HG03439 (cell line): Measurements from ENCODE around the gene ADAMTS20.

Source experiments
- ATAC-seq: cut with Tn5 transposase; IDR thresholded peaks from one replicate; pipeline ENCODE4 v1.9.1; 2021; ENCODE audit warnings: mild to moderate bottlenecking, moderate library complexity; ENCODE audit not compliant: unreplicated experiment

Gene ADAMTS20

DNA sequence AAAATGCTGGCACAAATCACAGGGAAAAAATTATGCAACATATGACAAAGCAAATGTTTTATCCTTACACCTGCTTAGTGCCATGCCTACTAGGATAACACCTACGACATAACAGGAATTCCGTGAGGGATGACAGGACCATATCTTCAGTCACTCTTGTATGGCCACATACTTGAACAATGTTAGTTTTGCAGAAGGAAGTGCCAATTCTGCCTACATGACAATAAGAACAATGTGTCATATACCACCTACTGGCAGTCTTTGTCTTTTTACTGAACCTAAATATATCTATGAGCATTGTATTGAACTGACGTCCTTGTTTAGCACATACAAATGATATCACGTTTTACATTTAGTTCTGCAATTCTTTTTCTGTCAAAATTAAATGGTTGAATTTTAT, 234.0 kb downstream of the ADAMTS20 start:
- ATAC-seq, result no peak

DNA sequence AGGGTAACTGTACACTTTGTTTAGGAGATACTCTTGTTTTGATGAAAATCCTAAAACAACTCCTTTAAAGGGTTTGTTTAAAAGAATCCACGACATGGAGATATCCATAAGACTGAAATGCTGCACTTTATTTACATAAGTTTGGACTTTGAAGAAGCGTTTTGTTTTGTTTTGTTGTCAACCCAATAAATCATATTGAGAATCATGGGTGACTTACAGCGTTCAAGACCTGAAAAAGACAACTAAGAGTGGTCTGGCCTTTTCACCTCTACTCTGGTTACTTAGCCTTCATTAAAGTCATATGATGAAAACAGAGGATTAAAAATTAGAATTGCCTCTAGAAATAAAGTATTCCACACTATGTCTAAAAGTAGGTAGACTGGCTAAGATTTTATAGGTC, 234.8 kb downstream of the ADAMTS20 start:
- ATAC-seq, result no peak

DNA sequence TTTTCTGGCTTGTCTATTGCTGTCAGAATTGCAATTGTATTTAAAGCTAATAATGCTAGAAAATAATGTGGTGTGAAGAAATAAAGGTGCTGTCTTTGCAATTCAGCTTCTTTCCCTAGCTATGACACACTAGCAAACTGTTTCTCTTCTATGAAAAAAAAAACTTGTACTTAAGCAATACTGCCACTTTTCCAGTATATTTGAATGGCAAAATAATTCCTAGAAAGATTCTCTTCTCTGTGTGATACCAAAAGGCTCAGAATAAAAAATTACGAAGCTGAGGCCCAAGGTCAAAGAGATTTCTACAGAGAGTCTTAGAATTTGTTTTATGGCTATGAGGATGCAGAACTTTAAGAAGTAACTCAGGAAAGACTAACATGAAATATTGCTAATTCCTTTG, 235.5 kb downstream of the ADAMTS20 start:
- no peak for ATAC-seq

DNA sequence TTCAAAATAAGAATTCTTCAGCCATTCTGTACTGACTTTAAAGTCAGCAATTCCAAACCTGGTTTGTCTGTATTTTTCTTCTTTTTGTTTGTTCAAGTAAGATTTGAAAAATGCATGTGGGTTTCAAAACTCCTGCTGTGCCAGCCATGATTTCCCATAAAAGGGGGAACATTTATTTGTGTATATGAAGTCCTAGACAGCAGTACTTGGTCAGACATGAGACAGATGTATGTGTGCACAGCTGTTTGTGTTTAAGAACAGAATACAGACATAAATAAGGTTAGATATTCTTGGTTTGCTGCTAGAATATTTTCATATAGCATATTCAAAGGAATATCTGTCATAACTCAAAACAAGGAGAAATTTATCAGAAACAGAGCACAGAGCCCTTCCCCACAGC, 236.0 kb downstream of the ADAMTS20 start:
- no peak for ATAC-seq

DNA sequence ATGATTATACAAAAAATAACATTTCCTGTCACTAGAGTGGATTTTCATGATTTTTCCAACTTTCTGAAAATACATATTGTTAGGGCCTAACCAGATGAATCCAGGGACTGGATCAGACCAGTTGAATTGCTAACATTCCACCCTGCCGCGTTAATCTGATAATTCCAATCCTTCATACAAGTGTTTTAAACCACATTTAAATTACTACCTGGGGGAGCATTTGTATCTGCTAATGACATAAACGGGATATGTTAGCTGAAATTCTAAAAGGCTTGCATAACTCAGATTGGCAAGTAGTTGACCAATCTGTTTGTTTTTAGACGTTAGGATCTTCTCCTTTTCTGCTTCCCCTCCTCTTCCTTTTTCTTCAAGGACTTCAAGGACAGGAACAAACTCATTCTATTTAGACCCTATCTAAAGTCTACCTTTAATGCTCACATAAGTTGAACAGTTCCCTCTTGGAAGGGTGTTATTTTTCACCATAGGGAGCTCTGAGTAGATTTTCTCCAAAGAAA, 239.0 kb downstream of the ADAMTS20 start:
- ATAC-seq, result no peak

DNA sequence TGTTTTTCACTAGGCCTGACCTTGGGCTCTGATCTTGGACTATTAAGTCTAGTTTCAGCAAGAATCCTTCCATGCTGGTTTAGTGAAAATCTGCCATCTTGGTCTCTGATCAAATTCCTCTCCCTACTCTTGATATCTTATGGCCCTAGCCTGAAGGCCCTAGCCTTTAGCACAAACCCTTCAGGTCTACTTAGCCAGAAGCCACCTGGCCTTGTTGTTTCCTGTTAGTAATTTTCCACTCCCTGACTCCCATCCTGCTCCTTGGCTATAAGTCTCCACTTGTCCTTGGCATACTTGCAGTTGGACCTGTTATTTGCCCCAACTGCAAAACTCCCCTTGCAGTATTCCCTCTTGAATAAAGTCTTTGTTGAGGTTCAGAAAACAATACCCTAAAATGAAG, 241.4 kb downstream of the ADAMTS20 start:
- no peak for ATAC-seq

DNA sequence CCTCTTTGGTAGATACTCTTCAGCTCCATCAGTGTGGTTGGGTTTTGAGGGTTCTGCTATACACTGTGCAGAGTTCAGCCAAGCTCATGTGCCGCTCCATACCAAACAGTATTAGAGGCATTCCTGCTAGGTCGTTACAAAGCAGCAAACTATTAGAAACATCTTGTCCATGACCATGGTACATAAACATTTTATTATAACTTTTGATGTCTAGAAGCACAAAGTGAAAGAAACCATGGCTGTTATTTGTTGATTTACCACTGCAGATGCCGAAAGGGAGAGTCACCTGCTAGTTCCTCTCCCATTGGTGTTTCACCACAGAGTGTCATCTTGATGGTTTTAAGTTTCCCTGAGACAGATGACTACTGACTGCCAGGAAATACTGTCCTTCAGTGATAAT, 242.0 kb downstream of the ADAMTS20 start:
- no peak for ATAC-seq

DNA sequence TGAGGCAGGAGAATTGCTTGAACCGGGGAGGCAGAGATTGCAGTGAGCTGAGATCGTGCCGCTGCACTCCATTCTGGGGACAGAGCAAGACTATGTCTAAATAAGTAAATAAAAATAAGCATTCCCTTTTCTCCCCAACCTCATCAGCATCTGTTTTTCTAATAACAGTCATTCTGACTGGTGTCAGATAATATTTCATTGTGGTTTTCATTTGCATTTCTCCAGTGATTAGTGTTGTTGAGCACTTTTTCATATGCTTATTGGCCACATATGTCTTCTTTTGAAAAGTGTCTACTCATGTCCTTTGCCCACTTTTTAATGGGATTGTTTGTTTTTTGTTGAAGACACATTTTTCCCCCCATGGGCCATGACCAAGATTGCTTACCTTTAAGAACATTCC, 243.2 kb downstream of the ADAMTS20 start:
- no peak for ATAC-seq

DNA sequence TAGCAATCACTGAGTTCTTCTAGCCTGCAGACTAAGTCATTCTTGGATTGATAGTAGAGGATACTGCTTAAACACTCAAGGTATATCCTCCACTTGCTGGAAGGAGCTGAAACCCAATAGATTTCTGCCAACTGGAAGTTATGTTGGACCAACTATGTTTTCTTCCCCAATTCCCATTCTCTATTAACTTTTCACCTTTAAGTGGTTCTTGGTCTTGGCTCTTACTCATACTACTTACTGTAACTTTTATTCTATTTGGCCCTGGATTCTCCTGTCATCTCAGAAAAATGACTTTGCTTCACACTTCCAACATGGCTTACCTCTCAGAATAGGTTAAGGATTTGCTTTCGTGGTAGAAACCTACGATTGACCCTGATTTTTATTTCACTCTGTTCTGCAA, 244.9 kb downstream of the ADAMTS20 start:
- ATAC-seq, result no peak

DNA sequence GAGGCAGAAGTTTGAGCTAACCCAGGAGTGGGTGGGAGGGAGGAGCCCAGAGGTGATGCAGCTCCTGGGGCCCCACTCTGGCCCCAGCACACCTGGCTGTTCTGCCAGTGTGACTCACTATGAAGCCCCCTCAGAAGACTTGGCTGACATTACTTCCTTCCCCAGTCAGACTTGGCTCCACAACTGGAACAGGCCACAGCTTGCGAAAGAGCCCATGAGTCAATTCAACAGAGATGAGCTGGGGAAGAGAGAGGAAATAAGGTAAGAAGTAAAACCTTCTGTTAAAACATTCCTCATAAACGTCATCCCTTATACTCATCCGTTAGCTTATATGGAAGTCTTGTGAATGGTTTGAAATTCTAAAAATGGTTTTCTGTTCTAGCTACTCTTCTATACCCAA, 245.9 kb downstream of the ADAMTS20 start:
- no peak for ATAC-seq

DNA sequence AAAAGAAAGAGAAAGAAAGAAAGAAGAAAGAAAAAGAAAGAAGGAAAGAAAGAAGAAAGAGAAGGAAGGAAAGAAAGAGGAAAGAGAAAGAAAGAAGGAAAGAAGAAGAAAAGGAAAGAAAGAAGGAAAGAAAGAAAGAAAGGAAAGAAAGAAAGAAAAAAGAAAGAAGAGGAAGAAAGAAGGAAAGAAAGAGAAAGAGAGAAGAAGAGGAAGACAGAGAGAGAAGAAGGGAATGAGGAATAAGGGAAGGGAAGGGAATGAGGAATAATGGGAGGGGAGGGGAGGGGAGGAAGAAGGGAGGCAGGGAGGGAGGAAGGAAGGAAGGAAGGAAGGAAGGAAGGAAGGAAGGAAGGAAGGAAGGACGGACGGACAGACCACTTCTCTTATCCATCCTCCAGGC, 246.9 kb downstream of the ADAMTS20 start:
- no peak for ATAC-seq
